Karpas-422 (cell line): ENCODE measurements around the gene MBD5. TPM values are rescaled to one million over a fixed set of nuclear protein-coding genes. Genes with fewer than 3 reads are reported as not detected.

Experiments used
- DNase-seq: peaks from one replicate; pipeline ENCODE4 v3.0.0-alpha.2; 2015
- H2AFZ ChIP-seq: fragments of 200-600 bp; sonication (generic); 2 replicates; pipeline ENCODE4 v1.6.1; 2014; ENCODE audit warnings: antibody characterized with exemption, low read length, mixed read lengths
- H3K27ac ChIP-seq: fragments of 200-600 bp; sonication (generic); 2 replicates; pipeline ENCODE4 v1.5.1; 2014; ENCODE audit warnings: mild to moderate bottlenecking, low read length, moderate library complexity
- H3K27me3 ChIP-seq: fragments of 200-600 bp; sonication (generic); 2 replicates; pipeline ENCODE4 v1.6.1; 2014; ENCODE audit warnings: low read length, mixed read lengths
- H3K36me3 ChIP-seq: fragments of 200-600 bp; sonication (generic); 2 replicates; pipeline ENCODE4 v1.6.1; 2014; ENCODE audit warnings: low read length, mixed read lengths; ENCODE audit not compliant: insufficient read depth
- H3K4me1 ChIP-seq: fragments of 200-600 bp; sonication (generic); 2 replicates; pipeline ENCODE4 v1.6.1; 2014; ENCODE audit warnings: mild to moderate bottlenecking, low read length, mixed read lengths
- H3K4me2 ChIP-seq: fragments of 200-600 bp; sonication (generic); 2 replicates; pipeline ENCODE4 v1.6.1; 2014; ENCODE audit warnings: low read length, low read depth, mild to moderate bottlenecking; ENCODE audit not compliant: poor library complexity, severe bottlenecking
- H3K4me3 ChIP-seq: fragments of 200-600 bp; sonication (generic); 2 replicates; pipeline ENCODE4 v1.5.1; 2014; ENCODE audit warnings: mild to moderate bottlenecking, antibody characterized with exemption, low read length, mixed read lengths
- H3K79me2 ChIP-seq: fragments of 200-600 bp; sonication (generic); 2 replicates; pipeline ENCODE4 v1.6.1; 2014; ENCODE audit warnings: mild to moderate bottlenecking, low read length, mixed read lengths
- H3K9ac ChIP-seq: fragments of 200-600 bp; sonication (generic); 2 replicates; pipeline ENCODE4 v1.6.0; 2014; ENCODE audit warnings: low read length
- H3K9me2 ChIP-seq: fragments of 200-600 bp; sonication (generic), shearing (Covaris generic); replicated peaks from 2 replicates; pipeline ENCODE4 v1.6.0; 2014; ENCODE audit warnings: mild to moderate bottlenecking, low read length, moderate library complexity; ENCODE audit not compliant: insufficient read depth
- H3K9me3 ChIP-seq: fragments of 300-700, 200-600 bp; sonication (generic); 2 replicates; pipeline ENCODE4 v1.6.1; 2014; ENCODE audit warnings: low read length, mixed read lengths
- H4K20me1 ChIP-seq: fragments of 200-600 bp; sonication (generic); 2 replicates; pipeline ENCODE4 v1.6.1; 2014; ENCODE audit warnings: mild to moderate bottlenecking, antibody characterized with exemption, low read length, low read depth; ENCODE audit not compliant: insufficient read depth
- total RNA-seq: library from RNA; depleted of rRNA; stranded (reverse); fragments of >200 nt; shearing (Covaris generic); gene quantifications from 2 replicates; pipeline ENCODE4 v1.2.3, GENCODE V29; 2014; ENCODE audit warnings: low replicate concordance

The MBD5 gene
- total RNA-seq, 1 experiment from 2014 or later = 64.7 TPM

- Histone ChIP-seq H3K4me1 (peaks cover 7% of the 10 kb centered on the region; the same call in 1 of the 2 replicates), H3K9me2 (no peaks in the 10 kb centered on the region), H3K36me3 (no peaks in the 10 kb centered on the region), H3K9me3 (no peaks in the 10 kb centered on the region), H4K20me1 (no peaks in the 10 kb centered on the region; the same call in 1 of the 2 replicates), H3K27me3 (no peaks in the 10 kb centered on the region), H3K4me3 (no peak overlapping the region), H2AFZ (no peak overlapping the region), H3K4me2 (no peak overlapping the region), H3K9ac (no peak overlapping the region), H3K79me2 (peaks cover 25% of the 10 kb centered on the region), H3K27ac (no peak overlapping the region)
- no peak for DNase-seq
Measured at GRCh38 chr2:148049284-148049683, 28.4 kb downstream of the MBD5 start.

DNA sequence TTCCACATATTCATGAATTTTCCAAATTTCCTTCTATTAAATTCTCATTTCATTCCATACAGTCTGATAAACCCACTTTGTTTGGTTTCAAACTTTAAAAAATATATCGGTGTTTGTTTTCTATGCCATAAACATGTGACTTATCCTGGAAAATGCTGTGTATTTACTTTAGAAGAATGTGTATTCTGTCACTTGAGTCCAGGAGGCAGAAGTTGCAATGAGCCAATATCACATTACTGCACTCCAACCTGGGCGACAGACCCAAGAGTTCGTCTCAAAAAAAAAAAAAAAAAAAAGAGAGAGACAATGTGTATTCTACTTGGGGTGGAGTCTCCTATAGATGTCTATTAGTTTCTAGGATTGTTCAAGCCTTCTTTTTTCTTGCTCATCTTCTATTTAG, 31.8 kb downstream of the MBD5 start:
- no peaks in the 10 kb centered on the region for H3K36me3 ChIP-seq
- H3K27ac ChIP-seq = no peak overlapping the region
- H3K79me2 ChIP-seq = peaks cover 49% of the 10 kb centered on the region
- peaks cover 7% of the 10 kb centered on the region; the same call in 1 of the 2 replicates for H3K4me1 ChIP-seq
- no peak overlapping the region for H3K9ac ChIP-seq
- no peaks in the 10 kb centered on the region for H3K27me3 ChIP-seq
- no peak overlapping the region for H2AFZ ChIP-seq
- no peak overlapping the region for H3K4me3 ChIP-seq
- no peak for DNase-seq
- H3K4me2 ChIP-seq = no peak overlapping the region
- H4K20me1 ChIP-seq = no peaks in the 10 kb centered on the region; the same call in 1 of the 2 replicates
- no peaks in the 10 kb centered on the region for H3K9me3 ChIP-seq
- H3K9me2 ChIP-seq = no peaks in the 10 kb centered on the region

DNA sequence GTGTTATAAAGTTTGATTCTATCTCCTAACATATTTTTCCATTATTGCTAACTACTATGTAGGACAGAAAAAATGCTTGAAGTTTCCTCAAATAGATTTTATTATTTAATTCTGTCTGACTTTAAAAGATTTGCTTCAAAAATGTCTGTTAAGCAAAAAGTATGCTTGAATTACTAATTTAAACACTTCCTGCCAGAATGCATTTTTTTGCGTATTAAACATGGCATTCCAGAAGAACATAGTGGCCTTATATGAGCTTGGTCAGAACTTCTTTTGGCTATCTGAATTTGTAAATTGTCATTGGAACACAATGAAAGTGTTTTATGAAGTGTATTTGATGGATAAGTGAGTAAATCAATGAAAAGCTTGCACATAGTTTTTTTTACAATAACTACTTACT, 37.8 kb downstream of the MBD5 start:
- no peak overlapping the region for H3K4me2 ChIP-seq

DNA sequence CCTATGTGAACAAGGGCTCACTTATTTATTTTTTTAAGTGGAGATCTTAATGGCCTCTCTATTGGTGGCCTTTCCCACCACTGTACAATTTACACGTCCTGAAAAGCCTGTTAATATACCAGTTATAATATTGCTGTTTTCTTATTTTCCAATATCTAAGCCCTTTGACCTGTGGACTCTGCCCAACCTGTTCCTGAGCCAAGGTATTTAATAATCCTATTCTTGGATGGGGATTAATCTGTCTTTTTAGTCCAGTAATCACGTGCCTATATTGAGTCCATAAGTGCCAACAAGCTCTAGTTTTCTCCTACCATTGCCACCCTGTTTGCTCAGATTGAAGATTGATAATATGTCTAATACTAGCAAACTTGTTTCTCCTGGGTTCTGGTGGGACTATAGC, 42.7 kb downstream of the MBD5 start:
- Histone ChIP-seq H3K9me3 (no peaks in the 10 kb centered on the region), H2AFZ (no peak overlapping the region), H4K20me1 (no peaks in the 10 kb centered on the region), H3K27ac (no peak overlapping the region), H3K27me3 (no peaks in the 10 kb centered on the region), H3K36me3 (no peaks in the 10 kb centered on the region), H3K4me1 (no peaks in the 10 kb centered on the region), H3K9me2 (no peaks in the 10 kb centered on the region), H3K79me2 (peaks cover 8% of the 10 kb centered on the region), H3K9ac (no peak overlapping the region), H3K4me2 (no peak overlapping the region), H3K4me3 (no peak overlapping the region)
- no peak for DNase-seq

More for the DNA sequence above, 37.8 kb downstream of the MBD5 start:
- Histone ChIP-seq H3K27ac (no peak overlapping the region), H3K9me2 (no peaks in the 10 kb centered on the region), H3K4me3 (no peak overlapping the region), H3K9me3 (no peaks in the 10 kb centered on the region), H3K9ac (no peak overlapping the region), H3K36me3 (no peaks in the 10 kb centered on the region), H3K27me3 (no peaks in the 10 kb centered on the region), H2AFZ (no peak overlapping the region), H3K79me2 (peaks cover 36% of the 10 kb centered on the region), H3K4me1 (no peaks in the 10 kb centered on the region; the same call in 1 of the 2 replicates), H4K20me1 (no peaks in the 10 kb centered on the region)
- no peak for DNase-seq

DNA sequence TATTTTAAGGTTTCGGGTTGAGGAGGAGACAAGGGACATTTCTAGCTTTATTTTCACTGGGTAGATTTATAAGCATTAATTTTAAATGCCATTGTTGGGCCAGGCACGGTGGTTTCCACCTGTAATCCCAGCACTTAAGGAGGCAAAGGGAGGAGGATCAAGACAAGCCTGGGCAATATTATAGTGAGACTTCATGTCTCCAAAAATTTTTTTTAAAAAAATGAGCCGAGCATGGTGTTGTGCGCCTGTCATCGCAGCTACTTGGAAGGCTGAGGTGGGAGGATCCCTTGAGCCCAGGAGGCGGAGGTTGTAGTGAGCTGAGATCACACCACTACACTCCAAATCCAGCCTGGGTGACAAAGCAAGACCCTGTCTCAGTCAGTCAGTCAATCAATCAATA, 45.0 kb downstream of the MBD5 start:
- H3K36me3 ChIP-seq = no peaks in the 10 kb centered on the region
- no peak overlapping the region for H3K27ac ChIP-seq
- no peaks in the 10 kb centered on the region for H3K9me2 ChIP-seq
- H3K9me3 ChIP-seq = no peaks in the 10 kb centered on the region
- H3K27me3 ChIP-seq = no peaks in the 10 kb centered on the region
- no peak overlapping the region for H3K4me3 ChIP-seq
- H3K4me1 ChIP-seq = no peaks in the 10 kb centered on the region
- H2AFZ ChIP-seq = no peak overlapping the region
- H3K9ac ChIP-seq = no peak overlapping the region
- H4K20me1 ChIP-seq = no peaks in the 10 kb centered on the region
- DNase-seq = no peak
- no peak overlapping the region for H3K4me2 ChIP-seq
- H3K79me2 ChIP-seq = peaks cover 5% of the 10 kb centered on the region

DNA sequence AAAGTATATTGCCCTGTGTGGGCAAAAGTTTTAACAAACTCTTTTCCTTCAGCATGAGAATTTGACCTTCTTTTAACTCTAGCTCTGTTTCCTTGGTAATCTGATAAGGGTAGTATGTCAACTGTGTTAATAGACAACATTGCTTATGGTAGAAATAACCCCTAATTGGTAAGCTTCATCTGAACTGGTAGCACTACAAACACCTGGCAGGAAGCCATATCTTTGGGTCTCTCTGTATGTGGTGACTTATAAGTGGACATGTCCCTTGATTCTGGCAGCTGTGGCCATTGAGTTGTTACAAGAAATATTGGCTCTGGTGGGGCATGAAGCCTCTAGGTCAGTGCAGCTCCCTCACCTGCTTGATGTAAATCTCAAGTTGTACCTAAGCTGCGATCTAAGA, 46.9 kb downstream of the MBD5 start:
- no peaks in the 10 kb centered on the region for H3K9me3 ChIP-seq
- no peak overlapping the region for H3K9ac ChIP-seq
- no peak for DNase-seq
- H2AFZ ChIP-seq = no peak overlapping the region
- H3K9me2 ChIP-seq = no peaks in the 10 kb centered on the region
- no peak overlapping the region for H3K4me2 ChIP-seq
- peaks cover 5% of the 10 kb centered on the region for H3K79me2 ChIP-seq
- no peak overlapping the region for H3K4me3 ChIP-seq
- H3K27ac ChIP-seq = no peak overlapping the region
- H3K27me3 ChIP-seq = no peaks in the 10 kb centered on the region
- no peaks in the 10 kb centered on the region for H3K4me1 ChIP-seq
- H4K20me1 ChIP-seq = no peaks in the 10 kb centered on the region
- no peaks in the 10 kb centered on the region for H3K36me3 ChIP-seq

DNA sequence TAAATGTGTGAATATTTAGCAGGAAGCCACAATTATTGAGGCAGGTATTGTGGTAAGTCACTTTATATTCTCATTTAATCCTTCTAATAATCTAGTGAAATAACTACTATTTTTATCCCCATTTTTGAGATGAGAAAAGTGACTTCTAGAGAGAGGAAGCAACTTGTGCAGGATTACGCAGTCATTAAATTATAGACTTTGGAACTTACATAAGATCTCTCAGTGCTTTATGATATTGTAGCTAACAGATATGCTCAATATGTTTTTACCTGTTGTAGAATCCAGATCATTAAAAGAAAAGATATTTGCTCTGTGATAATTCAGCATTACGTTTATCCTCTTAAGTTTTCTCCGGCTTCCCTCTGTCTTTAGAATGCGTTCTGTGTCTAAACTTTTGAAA, 50.5 kb downstream of the MBD5 start:
- no peak for DNase-seq
- H2AFZ ChIP-seq = no peak overlapping the region
- H3K79me2 ChIP-seq = peaks cover 5% of the 10 kb centered on the region
- no peaks in the 10 kb centered on the region for H3K9me2 ChIP-seq
- no peak overlapping the region for H3K4me3 ChIP-seq
- H3K4me2 ChIP-seq = no peak overlapping the region
- H3K9me3 ChIP-seq = no peaks in the 10 kb centered on the region
- H3K4me1 ChIP-seq = no peaks in the 10 kb centered on the region
- no peaks in the 10 kb centered on the region for H4K20me1 ChIP-seq
- no peak overlapping the region for H3K27ac ChIP-seq
- no peaks in the 10 kb centered on the region for H3K36me3 ChIP-seq
- no peak overlapping the region for H3K9ac ChIP-seq
- H3K27me3 ChIP-seq = no peaks in the 10 kb centered on the region

DNA sequence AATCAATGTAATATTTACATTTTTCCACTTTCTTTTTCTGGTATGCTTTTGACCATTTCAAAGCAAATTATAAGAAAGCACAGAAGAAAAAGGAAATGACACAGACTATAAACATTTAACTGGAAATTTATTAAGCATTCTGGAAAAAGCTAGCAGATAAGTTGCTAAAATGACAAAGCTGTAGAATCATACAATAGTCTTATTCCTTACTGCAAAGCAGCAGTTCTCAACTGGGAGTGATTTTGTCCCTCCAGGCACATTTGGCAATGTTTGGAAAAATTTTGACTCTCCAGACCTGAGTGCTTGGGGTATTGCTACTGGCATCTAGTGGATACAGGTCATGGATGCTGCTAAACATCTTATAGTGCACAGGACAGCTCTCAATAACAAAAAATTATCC, 75.1 kb downstream of the MBD5 start:
- Histone ChIP-seq H3K4me2 (no peak overlapping the region), H3K9me2 (no peaks in the 10 kb centered on the region), H3K9ac (no peak overlapping the region), H3K79me2 (no peaks in the 10 kb centered on the region), H3K27ac (no peak overlapping the region), H3K4me3 (no peak overlapping the region), H3K4me1 (peaks cover 4% of the 10 kb centered on the region; the same call in 1 of the 2 replicates), H2AFZ (no peak overlapping the region), H3K27me3 (no peaks in the 10 kb centered on the region), H3K9me3 (no peaks in the 10 kb centered on the region), H4K20me1 (no peaks in the 10 kb centered on the region), H3K36me3 (no peaks in the 10 kb centered on the region)
- no peak for DNase-seq

DNA sequence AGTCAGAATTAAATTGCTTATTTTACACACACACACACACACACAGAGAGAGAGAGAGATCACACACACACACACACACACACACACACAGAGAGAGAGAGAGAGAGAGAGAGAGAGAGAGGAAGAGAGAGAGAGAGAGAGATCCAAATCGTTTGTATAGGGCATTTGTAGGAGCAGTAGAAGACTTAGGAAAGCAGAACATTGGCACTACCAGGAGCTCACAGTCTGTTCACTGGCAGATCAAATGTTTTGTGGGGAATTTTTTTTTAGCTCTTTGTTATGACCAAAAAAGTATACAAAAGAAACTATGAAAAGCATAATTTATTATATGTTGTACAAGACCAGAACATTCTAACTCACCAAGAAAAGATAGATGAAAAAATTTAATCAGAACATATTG, 81.8 kb downstream of the MBD5 start:
- DNase-seq = no peak
- Histone ChIP-seq H3K36me3 (no peaks in the 10 kb centered on the region), H3K27me3 (no peaks in the 10 kb centered on the region), H3K9me2 (no peaks in the 10 kb centered on the region), H2AFZ (no peak overlapping the region), H3K9me3 (no peaks in the 10 kb centered on the region), H3K4me2 (no peak overlapping the region), H3K79me2 (no peaks in the 10 kb centered on the region), H3K4me3 (no peak overlapping the region), H3K27ac (no peak overlapping the region), H4K20me1 (no peaks in the 10 kb centered on the region), H3K9ac (no peak overlapping the region), H3K4me1 (peaks cover 4% of the 10 kb centered on the region; the same call in 1 of the 2 replicates)
